ENCODE results near the gene SCD.
A peak's percentile ranks its signal among the peaks of the same experiment; 100 is the strongest.

Gene SCD

GRCh38 chr10:100340948-100341847 lies 5.8 kb upstream of the SCD start:
- DNase-seq = no peak

GRCh38 chr10:100341953-100342626 lies 4.9 kb upstream of the SCD start:
- DNase-seq = peak; percentile 35

GRCh38 chr10:100342627-100342972 lies 4.4 kb upstream of the SCD start:
- DNase-seq = no peak

GRCh38 chr10:100344241-100344788 lies 2.7 kb upstream of the SCD start:
- no peak for DNase-seq

GRCh38 chr10:100345570-100346330 lies 1.3 kb upstream of the SCD start:
- peak; percentile 95 for DNase-seq

DNA sequence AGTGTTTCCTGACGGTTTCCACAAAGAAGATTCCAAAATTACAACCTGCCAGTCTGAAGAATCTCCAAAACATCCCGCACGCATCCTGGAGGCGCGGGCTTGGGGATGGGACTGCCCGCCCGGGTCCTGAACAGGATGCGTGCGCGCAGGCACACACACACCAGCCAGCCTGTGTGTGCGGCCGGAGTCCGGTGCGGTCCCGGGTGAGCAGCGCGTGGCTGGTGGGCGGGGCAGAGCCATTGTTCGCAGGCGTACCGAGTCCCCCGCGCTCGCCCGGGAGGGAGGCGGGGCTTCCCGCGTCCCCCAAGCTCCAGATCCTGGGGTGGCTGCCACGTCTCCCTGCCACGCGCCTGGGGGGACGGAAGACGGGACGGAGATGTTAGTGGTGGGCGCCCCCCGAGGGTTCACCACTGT lies 675 bp upstream of the SCD start:
- peak; percentile 75 for DNase-seq

GRCh38 chr10:100347568-100348195 lies 649 bp downstream of the SCD start:
- DNase-seq = no peak

- DNase-seq = no peak
Measured at GRCh38 chr10:100348389-100348927, 1.4 kb downstream of the SCD start.

- DNase-seq = no peak
Measured at GRCh38 chr10:100349087-100349486, 2.1 kb downstream of the SCD start.

- DNase-seq = no peak
Measured at GRCh38 chr10:100349672-100350071, 2.6 kb downstream of the SCD start.

DNA sequence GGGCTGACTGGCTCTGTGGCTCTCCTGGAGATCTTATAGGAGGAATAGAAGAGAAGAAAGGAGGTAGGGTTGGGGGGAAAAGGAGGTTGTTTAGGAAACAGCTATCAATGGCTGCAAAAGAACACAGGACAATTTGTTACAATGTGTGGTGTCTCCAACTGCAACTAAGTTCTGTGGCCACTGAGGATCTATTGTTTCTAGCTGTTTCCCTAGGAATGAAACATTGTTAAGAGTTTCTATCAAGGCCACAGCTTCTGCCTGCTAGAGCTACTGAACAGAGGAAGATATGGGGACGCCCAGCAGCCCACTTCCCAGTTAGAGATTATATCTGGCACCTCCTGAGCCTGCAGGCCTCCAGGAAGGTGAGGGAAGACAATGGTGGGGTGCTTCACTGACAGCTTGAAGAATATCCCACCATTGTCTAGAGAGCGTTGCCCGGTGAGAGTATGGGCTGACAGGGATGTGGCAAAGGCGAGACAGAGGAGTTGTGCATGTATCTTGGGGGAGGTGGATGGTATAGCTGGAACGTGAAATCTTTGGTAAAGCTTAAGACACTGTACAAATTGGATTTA lies 4.0 kb downstream of the SCD start:
- no peak for DNase-seq

DNA sequence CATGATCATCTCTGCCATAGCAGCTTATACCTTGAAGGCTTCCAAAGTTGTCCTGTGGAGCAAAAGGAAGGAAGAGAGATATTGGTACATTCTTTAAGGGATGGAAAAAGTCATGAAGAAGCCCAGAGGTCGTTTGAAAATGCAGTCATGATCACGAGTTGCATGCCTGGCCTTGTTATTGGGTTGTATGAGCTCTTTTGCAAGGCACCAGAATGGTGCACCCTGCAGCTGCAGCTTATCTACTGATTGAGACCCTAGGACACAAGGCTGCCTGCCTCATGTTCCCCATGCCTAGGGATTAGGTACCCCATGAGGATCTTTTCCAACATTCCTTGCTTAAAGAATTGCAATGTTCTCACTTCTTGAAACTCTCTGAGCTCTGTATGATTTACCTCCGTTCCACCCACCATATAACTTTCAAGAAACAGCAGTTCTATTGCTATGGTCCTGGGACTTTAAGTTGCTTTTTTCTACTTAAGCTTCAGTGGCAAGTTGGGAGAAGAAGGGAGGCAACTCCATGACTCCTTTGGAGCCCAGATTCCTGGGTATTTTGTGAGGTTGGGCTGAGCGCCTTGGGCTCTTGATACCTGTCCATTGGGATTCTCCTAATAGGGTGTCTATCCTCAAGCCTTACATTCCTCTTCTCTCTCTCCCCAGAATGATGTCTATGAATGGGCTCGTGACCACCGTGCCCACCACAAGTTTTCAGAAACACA lies 6.9 kb downstream of the SCD start:
- DNase-seq = no peak

GRCh38 chr10:100355086-100355485 lies 8.1 kb downstream of the SCD start:
- peak; percentile 16 for DNase-seq

DNA sequence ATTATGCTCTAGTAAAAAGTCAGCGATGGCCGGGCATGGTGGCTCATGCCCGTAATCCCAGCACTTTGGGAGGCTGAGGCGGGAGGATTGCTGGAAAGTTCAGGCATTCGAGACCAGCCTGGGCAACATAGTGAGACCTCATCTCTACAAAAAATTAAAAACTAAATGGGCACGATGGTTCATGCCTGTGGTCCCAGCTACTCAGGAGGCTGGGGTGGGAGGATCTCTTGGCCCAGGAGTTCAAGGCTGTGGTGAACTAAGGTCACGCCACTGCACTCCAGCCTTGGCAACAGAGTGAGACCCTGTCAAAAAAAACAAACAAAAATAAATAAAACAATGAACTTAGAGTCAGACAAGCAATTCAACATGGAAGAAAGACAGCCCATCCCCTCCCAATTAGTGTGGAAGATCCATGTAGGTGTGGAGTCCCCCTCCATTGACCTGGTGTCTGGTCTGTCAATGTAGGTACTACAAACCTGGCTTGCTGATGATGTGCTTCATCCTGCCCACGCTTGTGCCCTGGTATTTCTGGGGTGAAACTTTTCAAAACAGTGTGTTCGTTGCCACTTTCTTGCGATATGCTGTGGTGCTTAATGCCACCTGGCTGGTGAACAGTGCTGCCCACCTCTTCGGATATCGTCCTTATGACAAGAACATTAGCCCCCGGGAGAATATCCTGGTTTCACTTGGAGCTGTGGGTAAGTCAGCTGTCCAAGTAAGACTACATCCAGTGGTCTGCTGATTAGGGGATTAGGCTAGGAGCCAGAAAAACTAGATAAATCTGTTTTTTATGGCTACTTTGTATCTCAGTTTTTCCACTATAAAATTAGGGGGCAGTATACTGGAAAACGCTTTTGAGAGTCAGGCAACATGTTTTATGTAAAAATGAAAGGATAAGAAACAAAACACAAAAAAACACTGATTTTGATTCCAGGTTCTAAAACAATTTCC lies 9.3 kb downstream of the SCD start:
- no peak for DNase-seq

- DNase-seq = no peak
Measured at GRCh38 chr10:100357059-100357858, 10.2 kb downstream of the SCD start.

GRCh38 chr10:100359030-100359432 lies 12.0 kb downstream of the SCD start:
- DNase-seq = no peak

DNA sequence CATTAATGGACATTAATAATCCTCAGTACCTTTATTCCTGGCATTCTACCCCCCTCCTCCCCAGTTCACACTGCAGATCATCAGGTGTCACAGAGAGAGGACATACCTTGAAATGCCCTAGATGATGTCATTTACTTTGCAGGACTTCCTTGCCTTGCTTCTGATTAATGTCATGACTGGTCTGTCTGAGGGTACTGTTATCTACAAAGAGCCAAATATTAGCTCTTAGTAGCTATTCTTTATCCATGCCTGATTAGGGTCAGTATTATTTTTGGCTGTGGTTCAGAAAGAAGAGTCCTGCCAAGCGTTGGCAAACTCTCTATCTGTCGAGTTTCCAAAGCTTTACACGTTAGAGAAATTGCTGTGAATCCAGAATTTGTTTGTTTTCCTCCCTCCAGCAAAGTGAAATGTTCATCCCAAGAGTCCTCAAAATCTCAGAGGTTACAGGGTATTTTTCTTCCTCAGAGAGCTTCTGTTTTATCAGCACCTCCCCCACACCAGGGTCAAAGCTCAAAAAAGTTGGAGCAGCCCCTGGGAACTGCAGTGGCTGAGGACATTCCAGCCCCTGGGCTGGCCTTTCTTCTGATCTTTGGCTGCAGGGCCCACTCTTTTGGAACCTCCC lies 12.6 kb downstream of the SCD start:
- peak; percentile 29 for DNase-seq

GRCh38 chr10:100360234-100360633 lies 13.2 kb downstream of the SCD start:
- DNase-seq = no peak
